Measurements from ENCODE around the gene TWIST2.

GRCh38 chr2:238897911-238898311 lies 50.0 kb downstream of the TWIST2 start:
- no peak for TF ChIP-seq CTCF (IDR thresholded peaks at IDR 0.05)
- TF ChIP-seq POLR2A (IDR thresholded peaks at IDR 0.05) = no peak
